GM12891 (cell line): ENCODE measurements around the gene DDAH2.

Experiments
- PAX5 ChIP-seq: IDR thresholded peaks from 2 replicates; pipeline ENCODE4 v1.6.1; 2011; ENCODE audit warnings: low read length, moderate library complexity, mild to moderate bottlenecking; ENCODE audit not compliant: insufficient read depth, severe bottlenecking
- POLR2A ChIP-seq: IDR thresholded peaks from 2 replicates; pipeline ENCODE4 v1.6.1; 2011; ENCODE audit warnings: low read depth, low read length, control low read depth
- POLR2AphosphoS5 ChIP-seq: IDR thresholded peaks from 2 replicates; pipeline ENCODE4 v1.6.1; 2011; ENCODE audit warnings: low read depth, low read length, control low read depth
- POU2F2 ChIP-seq: IDR thresholded peaks from 2 replicates; pipeline ENCODE4 v1.6.1; 2011; ENCODE audit warnings: low read depth, mild to moderate bottlenecking, control low read depth, low read length, moderate library complexity
- SPI1 ChIP-seq: IDR thresholded peaks from 2 replicates; pipeline ENCODE4 v1.6.1; 2011; ENCODE audit warnings: low read depth, low read length, control low read depth
- TAF1 ChIP-seq: IDR thresholded peaks from 2 replicates; pipeline ENCODE4 v1.6.1; 2011; ENCODE audit warnings: low read depth, low read length, control low read depth

DNA sequence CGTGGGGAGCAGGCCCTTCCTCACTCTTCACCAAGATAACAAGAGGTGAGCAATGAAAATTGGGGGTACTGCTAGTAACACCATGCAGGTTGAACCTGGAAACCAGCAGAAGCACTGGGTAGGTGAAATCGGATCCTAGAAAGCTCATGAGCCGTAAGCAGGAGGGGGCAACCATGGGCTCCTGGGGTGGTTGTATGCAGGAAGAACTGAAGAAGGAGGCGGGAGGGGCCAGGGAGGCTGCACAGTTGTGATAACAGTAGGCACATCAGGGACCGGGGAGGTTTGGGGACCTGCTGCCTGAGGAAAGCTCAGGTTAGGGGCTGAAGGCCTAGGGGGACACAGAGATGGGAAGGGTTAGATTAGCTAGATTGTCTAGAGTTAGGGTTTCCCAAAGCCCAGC, 42.6 kb downstream of the DDAH2 start:
- TF ChIP-seq TAF1 (no peak), POLR2AphosphoS5 (no peak), POU2F2 (no peak), POLR2A (no peak), PAX5 (no peak), SPI1 (no peak)
